CD14-positive monocyte (primary cell): Measurements from ENCODE around the gene MYO7B. TPM values are rescaled to one million over a fixed set of nuclear protein-coding genes. Genes with fewer than 3 reads are reported as not detected.

ENCODE experiments used
- DNase-seq, 3 donors: peaks; one replicate each; pipeline ENCODE4 v3.0.0-alpha.2; 2011 to 2022
- H2AFZ ChIP-seq: 2 replicates; pipeline ENCODE4 v1.6.0; 2012; ENCODE audit warnings: mild to moderate bottlenecking, low read depth, low read length, inconsistent platforms; ENCODE audit not compliant: insufficient read depth, poor library complexity, severe bottlenecking
- H3K27ac ChIP-seq, 2 donors: 1 replicate in 1 of 2; 2 replicates in 1 of 2; pipeline ENCODE4 v1.5.1; 2012 to 2013; ENCODE audit warnings: low read length in 2 of 2, control low read depth in 1 of 2, inconsistent platforms in 1 of 2, low read depth in 1 of 2, mild to moderate bottlenecking in 1 of 2
- H3K27me3 ChIP-seq, 2 donors: one replicate each; pipeline versions ENCODE4 v1.6.0 to v1.6.1; 2011 to 2013; ENCODE audit warnings: low read length in 2 of 2; ENCODE audit not compliant: control insufficient read depth in 2 of 2, insufficient read depth in 2 of 2
- H3K36me3 ChIP-seq, 2 donors: replicated peaks in 1 of 2; 1 replicate in 1 of 2; 2 replicates in 1 of 2; pipeline versions ENCODE4 v1.5.1 to v1.6.1; 2012 to 2013; ENCODE audit warnings: low read length in 2 of 2, control low read depth in 1 of 2, inconsistent platforms in 1 of 2, mild to moderate bottlenecking in 1 of 2; ENCODE audit not compliant: insufficient read depth in 2 of 2, control insufficient read depth in 1 of 2
- H3K4me1 ChIP-seq, 2 donors: 1 replicate in 1 of 2; 2 replicates in 1 of 2; pipeline versions ENCODE4 v1.5.1 to v1.6.1; 2012 to 2013; ENCODE audit warnings: low read length in 2 of 2, control low read depth in 1 of 2, inconsistent platforms in 1 of 2, mild to moderate bottlenecking in 1 of 2, moderate library complexity in 1 of 2; ENCODE audit not compliant: insufficient read depth in 2 of 2, control insufficient read depth in 1 of 2
- H3K4me2 ChIP-seq: replicated peaks from 2 replicates; pipeline ENCODE3; 2012; ENCODE audit warnings: low read length, moderate library complexity, mild to moderate bottlenecking; ENCODE audit not compliant: poor library complexity, severe bottlenecking; ENCODE audit errors: extremely low read depth
- H3K4me3 ChIP-seq, 3 experiments: fragments of 200-600 bp in 1 of 3; sonication (generic) in 1 of 3; replicated peaks in 1 of 3; 1 replicate in 2 of 3; 2 replicates in 1 of 3; pipeline ENCODE4 v1.5.1; 2011 to 2013; ENCODE audit warnings: low read length in 3 of 3, mild to moderate bottlenecking in 3 of 3, control low read depth in 2 of 3, low read depth in 2 of 3, inconsistent platforms in 1 of 3, moderate library complexity in 1 of 3
- H3K79me2 ChIP-seq: 2 replicates; pipeline ENCODE4 v1.6.0; 2012; ENCODE audit warnings: mild to moderate bottlenecking, control low read depth, inconsistent platforms, low read length, moderate library complexity; ENCODE audit not compliant: insufficient read depth
- H3K9ac ChIP-seq: 2 replicates; pipeline ENCODE4 v1.6.0; 2017; ENCODE audit warnings: low read length, mild to moderate bottlenecking; ENCODE audit not compliant: insufficient read depth, poor library complexity, severe bottlenecking
- H3K9me3 ChIP-seq, 2 donors: replicated peaks in 1 of 2; 1 replicate in 1 of 2; 2 replicates in 1 of 2; pipeline versions ENCODE4 v1.5.1 to v1.6.1; 2012 to 2013; ENCODE audit warnings: low read length in 2 of 2, control low read depth in 1 of 2; ENCODE audit not compliant: control insufficient read depth in 1 of 2, insufficient read depth in 1 of 2
- H4K20me1 ChIP-seq: 2 replicates; pipeline ENCODE4 v1.6.0; 2012; ENCODE audit warnings: mild to moderate bottlenecking, low read length, control low read depth, moderate library complexity; ENCODE audit not compliant: insufficient read depth
- H3K27ac Mint-ChIP-seq, 7 donors: one replicate each; pipeline ENCODE4 v1.8.0; 2020; ENCODE audit warnings: mild to moderate bottlenecking in 7 of 7, mixed read lengths in 7 of 7, moderate library complexity in 6 of 7, inconsistent platforms in 2 of 7
- H3K27me3 Mint-ChIP-seq, 3 donors: one replicate each; pipeline ENCODE4 v1.8.0; 2021 to 2022; ENCODE audit warnings: low read depth in 3 of 3, mild to moderate bottlenecking in 3 of 3, mixed read lengths in 3 of 3, moderate library complexity in 3 of 3, inconsistent platforms in 1 of 3
- H3K36me3 Mint-ChIP-seq, 2 donors: one replicate each; pipeline ENCODE4 v1.8.0; 2020; ENCODE audit warnings: mixed read lengths in 2 of 2, inconsistent platforms in 1 of 2, mild to moderate bottlenecking in 1 of 2
- H3K4me1 Mint-ChIP-seq: one replicate; pipeline ENCODE4 v1.8.0; 2020; ENCODE audit warnings: mild to moderate bottlenecking, mixed read lengths
- H3K4me3 Mint-ChIP-seq, 2 donors: one replicate each; pipeline ENCODE4 v1.8.0; 2020; ENCODE audit warnings: mild to moderate bottlenecking in 2 of 2, mixed read lengths in 2 of 2, moderate library complexity in 1 of 2
- H3K9me3 Mint-ChIP-seq, 7 donors: one replicate each; pipeline ENCODE4 v1.8.0; 2020 to 2022; ENCODE audit warnings: mixed read lengths in 7 of 7, mild to moderate bottlenecking in 6 of 7, moderate library complexity in 6 of 7, inconsistent platforms in 2 of 7
- CTCF ChIP-seq: fragments of 200-600 bp; IDR thresholded peaks from one replicate; pipeline ENCODE4 v1.8.0; 2022; ENCODE audit warnings: antibody characterized with exemption, mild to moderate bottlenecking
- WGBS: methylation state at CpG from one replicate; pipeline ENCODE4 v1.1.5; 2013; ENCODE audit warnings: missing lambda C conversion rate; ENCODE audit not compliant: insufficient coverage; 5-methylcytosine and 5-hydroxymethylcytosine counted together
- intact Hi-C, 2 donors: fragments of 100-400 bp; cut with micrococcal nuclease; formaldehyde crosslinking; loops; one replicate each; pipeline versions ENCODE4 v1.15.0 to v1.15.1; 2023
- polyA plus RNA-seq, 3 donors: library from polyadenylated mRNA; depleted of rRNA in 1 of 3; unstranded in 2 of 3; stranded (reverse) in 1 of 3; fragments of 300-500 nt in 2 of 3; fragments of >200 nt in 1 of 3; fragmentation: Illumina TruSeq in 2 of 3; gene quantifications; 1 replicate in 2 of 3; 2 replicates in 1 of 3; pipeline ENCODE4 v1.2.3, GENCODE V29; 2012 to 2021

Gene MYO7B
- polyA plus RNA-seq, 3 donors: 7.3 to 9.8 (median 9.0) TPM

GRCh38 chr2:127486247-127487058 lies 49.0 kb upstream of the MYO7B start:
- Histone ChIP-seq H3K79me2 (peaks cover 4% of the 10 kb centered on the region), H3K4me2 (no peak overlapping the region), H3K4me3 (no peak overlapping the region), H3K27me3 (no peaks in the 10 kb centered on the region), H3K9ac (peak overlapping the region; percentile 18), H2AFZ (no peak overlapping the region), H3K36me3 (peaks cover 84 to 97% of the 10 kb centered on the region in 2 donors), H3K27ac (peak overlapping the region; percentile 19 to 76), H4K20me1 (peaks cover 21% of the 10 kb centered on the region), H3K4me1 (peaks cover 18 to 28% of the 10 kb centered on the region in 2 donors), H3K9me3 (no peaks in the 10 kb centered on the region)
- TF ChIP-seq CTCF: no peak
- H3K4me1 Mint-ChIP-seq: peaks cover 31% of the 10 kb centered on the region
- intact Hi-C loops: loop anchor here (10.0 kb wide), 2 partner anchors 152 to 162 kb away; no protein-coding TSS in a partner anchor
- DNase-seq: peak; percentile 12 to 29 (median 25)
- whole genome bisulfite sequencing: 28% methylated on average over 4 of the region's 8 CpGs
- no peak overlapping the region for H3K4me3 Mint-ChIP-seq
- H3K9me3 Mint-ChIP-seq: peaks cover 0 to 2% (median 0%) of the 10 kb centered on the region in 7 donors
- H3K27me3 Mint-ChIP-seq: peaks cover 0 to 1% (median 0%) of the 10 kb centered on the region in 3 donors
- H3K27ac Mint-ChIP-seq: peak overlapping the region; percentile 46 to 85 (median 61)
- H3K36me3 Mint-ChIP-seq: peaks cover 76 to 94% of the 10 kb centered on the region in 2 donors

GRCh38 chr2:127490283-127490682 lies 45.2 kb upstream of the MYO7B start:
- no peaks in the 10 kb centered on the region for H3K27me3 ChIP-seq
- TF ChIP-seq CTCF: no peak
- no peak overlapping the region for H3K27ac ChIP-seq
- no peak overlapping the region for H2AFZ ChIP-seq
- WGBS: no CpG with 5 or more reads among the region's 4 CpGs
- H3K36me3 Mint-ChIP-seq: peaks cover 77 to 92% of the 10 kb centered on the region in 2 donors
- H3K4me3 Mint-ChIP-seq: no peak overlapping the region
- no peak overlapping the region for H3K4me2 ChIP-seq
- H3K9me3 ChIP-seq: no peaks in the 10 kb centered on the region
- H3K9ac ChIP-seq: no peak overlapping the region
- no peaks in the 10 kb centered on the region for H3K9me3 Mint-ChIP-seq
- H3K4me1 ChIP-seq: peaks cover 18 to 26% of the 10 kb centered on the region in 2 donors
- no peak overlapping the region for H3K4me3 ChIP-seq
- H3K36me3 ChIP-seq: peaks cover 89 to 100% of the 10 kb centered on the region in 2 donors
- intact Hi-C loops: no loop called here
- H3K4me1 Mint-ChIP-seq: peaks cover 30% of the 10 kb centered on the region
- H4K20me1 ChIP-seq: peaks cover 21% of the 10 kb centered on the region
- no peak overlapping the region for H3K27ac Mint-ChIP-seq
- no peak for DNase-seq
- H3K27me3 Mint-ChIP-seq: peaks cover 0 to 1% (median 0%) of the 10 kb centered on the region in 3 donors
- H3K79me2 ChIP-seq: no peaks in the 10 kb centered on the region
